ENCODE results near the gene SCFD2.

DNA sequence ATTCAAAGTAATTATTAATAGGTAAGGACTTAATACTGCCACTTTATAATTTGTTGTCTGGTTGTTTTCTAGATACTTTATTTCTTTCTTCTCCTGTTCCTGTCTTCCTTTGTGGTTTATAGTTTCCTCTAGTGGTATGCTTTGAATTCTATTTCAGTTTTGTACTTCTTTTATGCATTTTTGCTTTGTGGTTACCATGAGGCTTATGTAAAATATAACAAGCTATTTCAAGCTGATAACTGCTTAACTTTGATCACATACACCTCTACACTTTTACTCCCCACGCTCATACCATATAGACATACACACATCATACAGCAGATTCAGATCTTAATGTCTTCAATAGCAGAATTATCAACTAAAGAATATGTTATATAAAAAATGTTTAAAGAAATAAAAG lies 192.3 kb downstream of the SCFD2 start:
- no peak for TF ChIP-seq GATA3 (IDR thresholded peaks at IDR 0.05; ENCODE audit: low read depth, low read length)
- no peak for TF ChIP-seq GATA2 (IDR thresholded peaks at IDR 0.05; ENCODE audit: low read depth, low read length)

Measured in SH-SY5Y (cell line).